NB4 (cell line): ENCODE data around the gene ZNF771.

Experiments
- MYC ChIP-seq: IDR thresholded peaks from 2 replicates; pipeline ENCODE4 v1.6.1; 2011; ENCODE audit warnings: low read depth, low read length
- POLR2A ChIP-seq: IDR thresholded peaks from 2 replicates; pipeline ENCODE4 v1.6.1; 2011; ENCODE audit warnings: mild to moderate bottlenecking; ENCODE audit not compliant: insufficient read length; ENCODE audit errors: extremely low read depth
- TF ChIP-seq, protein P1 (sequence below): IDR thresholded peaks from one replicate; pipeline ENCODE4 v1.5.1; 2012; ENCODE audit warnings: low read depth, low read length
- TF ChIP-seq, protein P2 (sequence below): IDR thresholded peaks from 2 replicates; pipeline ENCODE4 v1.6.1; 2011; ENCODE audit warnings: low read depth, low read length

DNA sequence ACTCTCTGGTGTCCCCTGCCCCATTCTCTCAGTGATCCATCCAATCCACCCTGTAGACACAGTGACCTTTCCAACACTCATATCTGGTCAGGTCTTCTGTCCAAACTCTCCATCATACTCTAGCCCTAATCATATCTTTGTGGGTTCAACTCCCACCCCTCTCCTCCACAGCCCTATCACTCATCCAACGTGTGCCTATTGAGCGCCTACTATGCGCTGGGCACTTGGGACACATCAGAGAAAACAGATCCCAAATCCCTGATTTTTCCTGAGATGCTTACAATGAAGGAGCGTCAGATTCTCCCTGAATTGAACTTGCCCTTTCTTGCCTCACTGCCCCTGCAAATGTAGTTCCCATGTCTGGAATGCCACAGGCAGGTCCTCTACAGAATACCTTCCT is 20.6 kb downstream of the ZNF771 start:
- TF ChIP-seq, protein P1, sequence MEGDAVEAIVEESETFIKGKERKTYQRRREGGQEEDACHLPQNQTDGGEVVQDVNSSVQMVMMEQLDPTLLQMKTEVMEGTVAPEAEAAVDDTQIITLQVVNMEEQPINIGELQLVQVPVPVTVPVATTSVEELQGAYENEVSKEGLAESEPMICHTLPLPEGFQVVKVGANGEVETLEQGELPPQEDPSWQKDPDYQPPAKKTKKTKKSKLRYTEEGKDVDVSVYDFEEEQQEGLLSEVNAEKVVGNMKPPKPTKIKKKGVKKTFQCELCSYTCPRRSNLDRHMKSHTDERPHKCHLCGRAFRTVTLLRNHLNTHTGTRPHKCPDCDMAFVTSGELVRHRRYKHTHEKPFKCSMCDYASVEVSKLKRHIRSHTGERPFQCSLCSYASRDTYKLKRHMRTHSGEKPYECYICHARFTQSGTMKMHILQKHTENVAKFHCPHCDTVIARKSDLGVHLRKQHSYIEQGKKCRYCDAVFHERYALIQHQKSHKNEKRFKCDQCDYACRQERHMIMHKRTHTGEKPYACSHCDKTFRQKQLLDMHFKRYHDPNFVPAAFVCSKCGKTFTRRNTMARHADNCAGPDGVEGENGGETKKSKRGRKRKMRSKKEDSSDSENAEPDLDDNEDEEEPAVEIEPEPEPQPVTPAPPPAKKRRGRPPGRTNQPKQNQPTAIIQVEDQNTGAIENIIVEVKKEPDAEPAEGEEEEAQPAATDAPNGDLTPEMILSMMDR = no peak
- TF ChIP-seq POLR2A (no peak), MYC (no peak)
- TF ChIP-seq, protein P2, sequence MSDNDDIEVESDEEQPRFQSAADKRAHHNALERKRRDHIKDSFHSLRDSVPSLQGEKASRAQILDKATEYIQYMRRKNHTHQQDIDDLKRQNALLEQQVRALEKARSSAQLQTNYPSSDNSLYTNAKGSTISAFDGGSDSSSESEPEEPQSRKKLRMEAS = no peak
